HCT116 (cell line): ENCODE data around the gene GAGE12E.
"Not testable (repeated sequence)": the region's sequence is repeated elsewhere in the genome, so short reads cannot be mapped to it uniquely, and the experiment has no call there.

Experiments used
- CBX3 ChIP-seq: IDR thresholded peaks from 2 replicates; pipeline ENCODE4 v1.6.1; 2012; ENCODE audit warnings: low read depth
- EZH2 ChIP-seq: fragments of 200-600 bp; sonication (generic); IDR thresholded peaks from 2 replicates; pipeline ENCODE4 v1.6.1; 2017; ENCODE audit warnings: antibody characterized with exemption, mixed run types
- EZH2phosphoT487 ChIP-seq: fragments of 200-600 bp; IDR thresholded peaks from 2 replicates; pipeline ENCODE4 v1.6.1; 2018; ENCODE audit warnings: antibody characterized with exemption, borderline replicate concordance
- POLR2A ChIP-seq: IDR thresholded peaks from 2 replicates; pipeline ENCODE4 v1.7.0; 2011; ENCODE audit warnings: borderline replicate concordance; ENCODE audit not compliant: insufficient read depth, insufficient read length; ENCODE audit errors: extremely low read depth
- POLR2AphosphoS5 ChIP-seq: IDR thresholded peaks from 2 replicates; pipeline ENCODE4 v1.6.1; 2011; ENCODE audit warnings: mild to moderate bottlenecking, low read depth, low read length, moderate library complexity
- SIN3A ChIP-seq: IDR thresholded peaks from 2 replicates; pipeline ENCODE4 v1.6.1; 2012; ENCODE audit warnings: low read depth
- ZNF274 ChIP-seq: fragments of 200-500 bp; sonication (Bioruptor generic); IDR thresholded peaks from 2 replicates; pipeline ENCODE4 v1.6.1; 2014; ENCODE audit warnings: mild to moderate bottlenecking, low read depth, low read length, inconsistent platforms
- TF ChIP-seq, protein P1 (sequence below), 3 experiments: fragments of 200-600 bp in 1 of 3; sonication (generic) in 1 of 3; IDR thresholded peaks in 2 of 3; conservative IDR thresholded peaks in 1 of 3; 2 replicates each; pipeline ENCODE4 v1.5.1; 2012 to 2017; ENCODE audit warnings: low read depth in 2 of 3, low read length in 2 of 3, antibody characterized with exemption in 1 of 3, borderline replicate concordance in 1 of 3, control low read depth in 1 of 3, mild to moderate bottlenecking in 1 of 3, mixed read lengths in 1 of 3, mixed run types in 1 of 3, moderate library complexity in 1 of 3; ENCODE audit not compliant: insufficient read depth in 1 of 3
- TF ChIP-seq, protein P2 (sequence below): IDR thresholded peaks from 2 replicates; pipeline ENCODE4 v1.6.1; 2012

DNA sequence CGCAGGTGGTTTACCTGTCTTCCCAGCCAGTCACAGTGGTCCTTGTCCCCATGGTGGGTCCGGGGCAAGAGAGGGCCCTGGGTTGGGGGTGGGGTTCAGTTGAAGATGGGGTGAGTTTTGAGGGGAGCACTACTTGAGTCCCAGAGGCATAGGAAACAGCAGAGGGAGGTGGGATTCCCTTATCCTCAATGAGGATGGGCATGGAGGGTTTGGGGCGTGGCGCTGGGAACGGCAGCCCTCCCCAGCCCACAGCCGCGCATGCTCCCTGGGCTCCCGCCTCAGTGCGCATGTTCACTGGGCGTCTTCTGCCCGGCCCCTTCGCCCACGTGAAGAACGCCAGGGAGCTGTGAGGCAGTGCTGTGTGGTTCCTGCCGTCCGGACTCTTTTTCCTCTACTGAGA lies at the start of gene GAGE12E:
- TF ChIP-seq, protein P1, sequence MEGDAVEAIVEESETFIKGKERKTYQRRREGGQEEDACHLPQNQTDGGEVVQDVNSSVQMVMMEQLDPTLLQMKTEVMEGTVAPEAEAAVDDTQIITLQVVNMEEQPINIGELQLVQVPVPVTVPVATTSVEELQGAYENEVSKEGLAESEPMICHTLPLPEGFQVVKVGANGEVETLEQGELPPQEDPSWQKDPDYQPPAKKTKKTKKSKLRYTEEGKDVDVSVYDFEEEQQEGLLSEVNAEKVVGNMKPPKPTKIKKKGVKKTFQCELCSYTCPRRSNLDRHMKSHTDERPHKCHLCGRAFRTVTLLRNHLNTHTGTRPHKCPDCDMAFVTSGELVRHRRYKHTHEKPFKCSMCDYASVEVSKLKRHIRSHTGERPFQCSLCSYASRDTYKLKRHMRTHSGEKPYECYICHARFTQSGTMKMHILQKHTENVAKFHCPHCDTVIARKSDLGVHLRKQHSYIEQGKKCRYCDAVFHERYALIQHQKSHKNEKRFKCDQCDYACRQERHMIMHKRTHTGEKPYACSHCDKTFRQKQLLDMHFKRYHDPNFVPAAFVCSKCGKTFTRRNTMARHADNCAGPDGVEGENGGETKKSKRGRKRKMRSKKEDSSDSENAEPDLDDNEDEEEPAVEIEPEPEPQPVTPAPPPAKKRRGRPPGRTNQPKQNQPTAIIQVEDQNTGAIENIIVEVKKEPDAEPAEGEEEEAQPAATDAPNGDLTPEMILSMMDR (IDR thresholded peaks at IDR 0.05 in 2 of 3, conservative IDR thresholded peaks at IDR 0.05 in 1 of 3; ENCODE audit: borderline replicate concordance in 1 of 3, insufficient read depth in 1 of 3, low read depth in 2 of 3, low read length in 2 of 3) = not testable (repeated sequence)
- not testable (repeated sequence) for TF ChIP-seq CBX3, SIN3A, EZH2, POLR2AphosphoS5, ZNF274, POLR2A, EZH2phosphoT487
- TF ChIP-seq, protein P2, sequence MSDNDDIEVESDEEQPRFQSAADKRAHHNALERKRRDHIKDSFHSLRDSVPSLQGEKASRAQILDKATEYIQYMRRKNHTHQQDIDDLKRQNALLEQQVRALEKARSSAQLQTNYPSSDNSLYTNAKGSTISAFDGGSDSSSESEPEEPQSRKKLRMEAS = not testable (repeated sequence)
